GM21717 (cell line): Measurements from ENCODE around the gene HCN2.
"Not testable (repeated sequence)": the region's sequence is repeated elsewhere in the genome, so short reads cannot be mapped to it uniquely, and the experiment has no call there.

Source experiments
- ATAC-seq: cut with Tn5 transposase; IDR thresholded peaks from one replicate; pipeline ENCODE4 v1.9.1; 2021; ENCODE audit warnings: mild to moderate bottlenecking, moderate library complexity; ENCODE audit not compliant: unreplicated experiment

Gene HCN2

DNA sequence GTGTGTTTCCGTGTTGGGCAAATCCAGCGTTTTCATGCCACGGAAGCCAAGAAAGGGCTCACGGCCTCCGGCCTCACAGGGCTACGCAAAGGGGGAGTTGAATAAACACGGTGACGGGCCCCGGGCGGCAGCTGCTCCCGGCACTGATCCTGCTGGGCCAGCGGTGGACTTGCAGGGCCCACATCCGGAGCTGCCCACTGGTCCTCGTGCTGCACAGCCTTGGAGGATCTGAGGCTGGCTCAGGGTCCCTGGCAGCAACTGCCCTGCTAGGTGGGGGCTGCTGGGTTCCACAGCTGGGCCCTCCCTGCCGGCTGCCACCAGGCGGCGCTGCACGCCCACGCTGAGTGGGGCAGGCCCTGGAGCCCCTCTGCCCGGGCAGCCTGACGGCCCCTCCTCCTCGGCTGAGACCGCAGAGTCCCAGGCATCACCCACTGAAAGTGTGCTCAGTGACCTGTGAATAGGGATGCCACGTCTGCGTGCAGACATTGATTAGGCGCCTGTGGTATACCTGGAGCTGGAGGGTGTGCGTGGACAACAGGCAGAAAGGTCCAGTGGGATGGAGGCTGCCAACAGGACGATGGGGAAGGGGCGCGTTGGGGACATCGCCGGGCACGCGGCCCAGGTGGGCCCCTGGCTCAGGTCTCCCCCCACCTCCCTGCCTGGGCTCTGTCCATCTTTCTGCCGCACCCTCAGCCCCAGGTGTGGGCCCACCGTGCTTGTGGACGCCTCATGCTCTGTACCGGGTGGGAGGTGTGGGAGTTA is 5.3 kb upstream of the HCN2 start:
- no peak for ATAC-seq

DNA sequence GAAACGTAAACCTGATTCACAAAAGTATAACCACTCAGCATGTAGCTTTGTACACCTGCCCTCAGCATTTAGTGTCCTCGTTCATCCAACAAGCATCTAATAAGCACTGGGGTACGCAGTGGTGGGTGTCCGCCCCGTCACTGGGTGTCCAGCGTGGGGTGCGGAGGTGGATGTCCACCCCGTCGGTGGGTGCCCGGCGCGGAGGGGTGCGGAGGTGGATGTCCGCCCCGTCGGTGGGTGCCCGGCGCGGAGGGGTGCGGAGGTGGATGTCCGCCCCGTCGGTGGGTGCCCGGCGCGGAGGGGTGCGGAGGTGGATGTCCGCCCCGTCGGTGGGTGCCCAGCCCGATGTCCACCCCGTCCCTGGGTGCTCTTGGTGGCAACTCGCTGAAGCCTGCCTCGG is 4.5 kb upstream of the HCN2 start:
- ATAC-seq = not testable (repeated sequence)

DNA sequence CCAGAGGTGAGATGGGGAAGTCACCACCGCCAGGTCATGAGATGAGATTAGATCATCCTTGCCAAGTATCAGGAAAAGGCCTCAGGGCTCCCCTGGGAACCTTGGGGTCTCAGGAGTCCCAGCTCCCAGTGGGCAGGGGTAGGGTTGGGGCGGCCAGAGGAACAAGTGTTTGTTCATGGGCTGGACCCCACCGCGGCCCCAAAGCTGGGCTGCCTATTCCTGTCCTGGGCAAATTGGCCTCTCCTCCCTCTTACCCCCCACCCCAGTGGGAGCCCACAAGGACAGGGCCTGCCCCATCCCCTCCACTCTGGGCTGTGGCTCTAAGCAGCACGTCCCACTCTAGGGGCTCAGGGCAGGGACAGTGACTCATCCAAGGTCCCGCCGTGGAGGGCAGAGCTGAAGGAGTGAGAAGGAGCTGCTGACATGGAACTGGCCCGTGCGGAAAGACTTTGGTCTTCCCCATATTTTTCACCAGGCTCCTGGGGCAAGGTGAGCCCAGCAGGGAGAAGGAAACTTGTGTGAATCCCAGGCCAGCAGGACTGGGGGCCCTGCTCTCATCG is 4.0 kb upstream of the HCN2 start:
- ATAC-seq = no peak

DNA sequence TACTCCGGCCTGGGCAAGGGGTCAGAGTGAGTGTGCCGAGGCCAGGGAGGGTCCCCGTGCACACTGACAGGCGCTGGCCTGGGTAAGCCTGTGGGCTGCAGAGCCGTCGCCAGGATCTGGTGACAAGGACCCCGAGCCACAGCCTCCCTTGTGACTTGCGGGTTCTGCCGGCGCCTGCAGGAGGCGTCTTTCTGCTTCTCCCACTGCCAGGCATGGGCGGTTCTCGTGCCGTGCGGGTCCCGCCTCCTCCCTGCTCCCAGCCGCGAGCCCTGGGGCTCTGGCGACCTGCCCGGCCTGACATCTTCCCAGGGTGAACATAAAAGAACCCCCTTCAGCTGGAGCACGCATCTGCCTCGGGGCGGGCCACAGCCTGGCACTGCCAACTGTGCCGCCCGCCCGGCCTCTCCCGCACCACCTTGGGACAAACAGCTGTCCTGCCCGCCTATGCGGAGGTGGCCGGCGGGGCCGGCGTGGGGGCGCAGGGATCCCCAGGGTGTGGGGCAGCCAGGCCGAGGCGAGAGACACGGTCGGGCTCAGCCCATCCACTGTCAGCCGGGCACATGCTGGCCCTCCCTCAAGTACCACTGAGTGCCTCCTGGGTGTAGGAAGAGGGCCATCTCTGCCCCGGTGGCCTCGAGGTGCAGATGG is 1.5 kb upstream of the HCN2 start:
- no peak for ATAC-seq

DNA sequence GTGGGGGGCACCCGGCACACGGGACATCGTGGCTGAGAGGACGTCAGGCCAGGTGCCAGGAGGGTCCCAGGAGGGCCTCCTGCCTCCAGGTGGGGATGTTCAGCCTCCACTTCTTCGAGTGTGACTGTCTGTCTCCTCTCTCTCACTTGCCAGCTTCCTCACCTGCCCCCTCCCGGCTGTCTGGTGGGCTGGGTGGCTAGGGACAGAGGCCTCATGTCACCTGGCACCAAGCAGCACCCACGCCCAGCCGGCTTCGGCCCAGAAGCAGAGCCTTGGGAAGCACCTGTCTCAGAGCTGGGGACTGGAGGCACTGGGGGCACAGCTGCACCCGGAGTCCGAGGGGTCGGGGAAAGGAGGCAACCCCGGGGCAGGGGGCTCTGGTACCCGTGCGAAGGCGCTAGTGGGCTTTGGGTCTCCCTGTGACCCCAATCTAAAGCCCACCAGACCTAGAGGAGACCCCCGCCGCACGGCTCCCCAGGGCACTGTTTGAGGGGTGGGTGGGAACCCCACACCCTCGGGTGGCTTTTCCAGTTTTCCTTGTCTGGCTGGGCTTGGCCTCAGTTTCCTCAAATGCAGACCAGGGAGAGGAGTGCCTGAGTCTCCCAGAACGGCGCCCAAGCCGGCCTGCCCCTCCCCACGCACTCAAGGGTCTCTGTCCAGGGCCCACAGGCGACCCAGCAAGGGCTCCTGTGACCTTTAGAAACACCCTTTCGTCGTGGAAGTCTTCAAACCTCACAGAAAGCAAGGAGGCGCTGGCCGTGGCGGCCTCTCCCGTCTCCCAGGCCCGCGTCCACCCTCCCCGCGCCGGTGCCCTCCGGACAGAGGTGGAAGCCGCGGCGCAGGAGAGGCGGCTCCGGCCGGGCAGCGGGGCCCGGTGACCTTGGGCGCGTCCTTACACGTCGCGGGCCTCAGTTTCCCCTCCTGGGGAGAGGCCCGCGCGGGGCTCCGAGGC is 664 bp upstream of the HCN2 start:
- no peak for ATAC-seq

DNA sequence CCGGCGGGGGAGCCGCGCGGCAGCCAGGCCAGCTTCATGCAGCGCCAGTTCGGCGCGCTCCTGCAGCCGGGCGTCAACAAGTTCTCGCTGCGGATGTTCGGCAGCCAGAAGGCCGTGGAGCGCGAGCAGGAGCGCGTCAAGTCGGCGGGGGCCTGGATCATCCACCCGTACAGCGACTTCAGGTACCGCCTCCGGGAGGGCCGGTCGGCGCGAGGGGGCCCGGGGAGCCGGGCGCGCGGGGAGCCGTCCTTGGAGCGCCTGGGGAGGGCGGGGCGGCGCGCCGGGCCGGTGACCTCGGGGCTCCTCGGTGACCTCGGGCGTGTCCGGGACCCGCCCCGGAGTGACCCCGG is 690 bp downstream of the HCN2 start:
- ATAC-seq = no peak

DNA sequence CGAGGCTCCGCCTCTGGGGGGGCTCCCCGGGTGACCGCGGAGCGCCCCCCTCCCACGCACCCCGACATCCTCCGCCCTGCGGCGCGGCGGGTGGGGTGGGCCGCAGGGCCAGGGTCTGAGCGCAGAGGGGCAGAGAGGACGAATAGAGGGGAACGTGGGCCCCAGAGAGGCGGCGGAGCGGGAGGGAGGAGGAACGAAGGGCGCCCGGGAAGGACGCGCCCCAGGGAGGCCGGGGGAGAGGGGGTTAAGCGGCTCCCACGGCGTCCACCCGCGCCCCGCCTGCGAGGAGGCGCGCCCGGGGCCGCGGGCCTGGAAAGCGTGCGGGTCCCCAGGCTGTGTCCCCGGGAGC is 1.0 kb downstream of the HCN2 start:
- ATAC-seq = no peak

DNA sequence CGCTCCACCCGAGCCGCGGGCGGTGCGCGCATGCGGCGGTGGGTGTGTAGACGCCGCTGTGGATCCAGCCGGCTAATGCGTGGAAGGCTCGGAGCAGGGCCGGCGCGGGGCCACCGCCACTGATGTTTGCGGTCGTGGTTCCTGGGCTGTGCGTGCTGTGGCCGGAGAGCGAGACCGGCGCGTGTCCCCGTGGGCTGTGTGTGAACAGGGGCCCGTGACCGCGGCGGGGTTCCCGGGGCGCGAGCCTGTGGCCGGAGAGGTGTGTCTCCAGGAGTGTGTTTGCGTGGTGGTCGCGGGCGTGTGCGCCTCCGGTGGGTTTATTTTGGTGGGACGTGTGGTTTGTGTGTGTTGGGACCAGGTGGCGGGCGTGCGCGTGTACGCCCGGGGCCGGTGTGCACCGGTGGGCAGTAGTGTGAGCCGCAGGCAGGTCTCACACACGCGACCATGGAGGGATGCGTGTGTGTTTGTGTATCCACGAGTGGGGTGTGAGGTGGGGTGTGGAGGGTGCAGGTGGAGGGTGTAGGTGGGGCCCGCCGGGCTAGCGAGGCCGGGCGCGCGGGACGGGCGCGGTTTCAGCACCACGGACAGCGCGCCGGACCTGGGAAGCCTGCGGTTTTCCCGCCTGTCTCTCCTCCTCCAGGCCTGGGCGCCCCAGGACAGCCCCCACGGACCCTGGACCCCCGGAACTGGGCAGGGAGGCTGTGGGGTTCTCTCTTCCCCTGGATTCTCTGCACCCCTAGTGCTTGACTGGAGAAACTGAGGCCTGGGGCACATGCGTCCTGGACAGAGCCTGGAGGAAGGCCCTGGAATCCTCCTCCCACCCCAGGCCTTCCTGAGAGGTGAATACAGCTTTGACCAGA is 1.6 kb downstream of the HCN2 start:
- no peak for ATAC-seq

DNA sequence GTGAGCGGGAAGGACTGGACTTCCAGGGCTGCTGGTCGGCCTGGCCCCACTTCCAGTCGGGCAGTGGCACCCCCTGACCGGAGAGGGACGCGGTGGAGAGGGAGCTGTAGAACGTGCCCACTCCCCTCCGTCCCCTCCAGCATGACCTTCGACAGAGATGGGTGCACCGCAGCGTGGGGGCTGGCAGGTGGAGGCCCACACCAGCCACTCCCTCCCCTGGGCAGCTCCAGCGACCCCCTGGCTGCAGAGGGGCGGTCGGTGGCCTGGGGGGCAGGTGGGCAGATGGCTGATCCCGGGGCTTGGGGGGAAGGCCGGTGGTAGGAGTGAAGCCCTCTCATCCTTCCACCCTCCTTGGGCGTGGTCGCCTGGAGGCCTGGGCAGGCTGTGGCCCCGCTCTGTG is 2.4 kb downstream of the HCN2 start:
- no peak for ATAC-seq

DNA sequence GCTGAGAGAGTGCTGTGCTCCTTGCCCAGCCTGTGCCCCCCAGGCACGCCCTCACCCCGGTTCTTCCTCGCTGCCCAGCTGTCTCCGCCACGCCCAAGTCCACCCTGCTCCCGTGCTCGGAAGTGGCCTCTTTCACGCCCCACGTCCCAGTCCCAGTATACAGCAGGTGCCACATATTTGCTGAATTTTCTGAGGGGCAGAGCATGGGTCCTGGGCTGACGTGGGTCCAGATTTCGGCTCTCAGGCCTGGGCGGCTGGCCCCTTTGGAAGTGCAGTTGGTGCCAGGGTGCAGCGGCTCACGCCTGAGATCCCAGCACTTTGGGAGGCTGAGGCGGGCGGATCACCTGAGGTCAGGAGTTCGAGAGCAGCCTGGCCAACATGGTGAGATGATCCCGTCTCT is 3.4 kb downstream of the HCN2 start:
- ATAC-seq = no peak

DNA sequence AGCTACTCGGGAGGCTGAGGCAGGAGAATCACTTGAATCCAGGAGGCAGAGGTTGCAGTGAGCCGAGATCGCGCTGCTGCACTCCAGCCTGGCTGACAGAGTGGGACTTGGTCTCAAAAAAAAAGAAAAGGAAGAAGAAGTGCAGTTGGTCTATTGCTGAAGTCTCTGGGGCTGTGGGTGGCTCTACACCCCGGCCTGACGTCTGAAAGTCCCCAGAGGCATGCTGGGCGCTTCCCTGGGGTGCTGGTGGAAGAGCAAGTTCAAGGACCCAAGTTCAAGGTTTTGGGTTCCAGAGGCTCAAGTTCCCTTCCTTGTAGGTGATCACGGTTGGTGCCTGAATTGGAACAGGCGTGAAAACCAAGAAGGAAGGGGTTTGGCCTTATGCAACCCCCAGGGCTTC is 3.8 kb downstream of the HCN2 start:
- ATAC-seq = no peak

DNA sequence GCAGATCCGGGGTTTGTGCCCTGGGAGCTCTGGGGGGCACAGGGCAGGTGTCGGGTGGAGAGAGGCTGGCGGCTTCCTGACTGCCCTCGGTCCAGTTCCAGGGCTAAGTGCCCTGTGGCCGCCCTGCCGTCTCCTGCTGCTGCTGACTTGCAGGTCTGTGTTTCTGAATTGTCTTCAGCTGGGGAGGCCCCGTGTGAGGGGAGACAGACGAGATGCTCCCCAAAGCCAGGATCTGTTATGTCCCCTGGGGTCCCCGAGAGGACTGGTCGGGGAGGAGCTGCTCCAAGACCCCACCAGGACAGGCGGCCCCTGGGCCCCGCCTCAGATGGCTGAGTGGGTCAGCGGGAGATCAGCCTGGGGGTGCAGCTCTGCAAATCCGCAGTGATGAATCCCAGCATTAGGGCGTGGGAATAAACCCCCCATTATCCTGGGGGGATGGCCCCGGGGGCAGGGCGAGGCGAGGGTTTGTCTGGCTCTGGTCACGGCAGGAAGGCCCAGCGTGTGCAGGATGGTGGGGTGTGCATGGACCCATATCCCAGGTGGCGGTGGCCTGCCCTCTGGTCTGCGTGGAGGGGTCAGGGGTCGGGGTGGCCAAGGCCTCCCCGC is 4.7 kb downstream of the HCN2 start:
- ATAC-seq = no peak

DNA sequence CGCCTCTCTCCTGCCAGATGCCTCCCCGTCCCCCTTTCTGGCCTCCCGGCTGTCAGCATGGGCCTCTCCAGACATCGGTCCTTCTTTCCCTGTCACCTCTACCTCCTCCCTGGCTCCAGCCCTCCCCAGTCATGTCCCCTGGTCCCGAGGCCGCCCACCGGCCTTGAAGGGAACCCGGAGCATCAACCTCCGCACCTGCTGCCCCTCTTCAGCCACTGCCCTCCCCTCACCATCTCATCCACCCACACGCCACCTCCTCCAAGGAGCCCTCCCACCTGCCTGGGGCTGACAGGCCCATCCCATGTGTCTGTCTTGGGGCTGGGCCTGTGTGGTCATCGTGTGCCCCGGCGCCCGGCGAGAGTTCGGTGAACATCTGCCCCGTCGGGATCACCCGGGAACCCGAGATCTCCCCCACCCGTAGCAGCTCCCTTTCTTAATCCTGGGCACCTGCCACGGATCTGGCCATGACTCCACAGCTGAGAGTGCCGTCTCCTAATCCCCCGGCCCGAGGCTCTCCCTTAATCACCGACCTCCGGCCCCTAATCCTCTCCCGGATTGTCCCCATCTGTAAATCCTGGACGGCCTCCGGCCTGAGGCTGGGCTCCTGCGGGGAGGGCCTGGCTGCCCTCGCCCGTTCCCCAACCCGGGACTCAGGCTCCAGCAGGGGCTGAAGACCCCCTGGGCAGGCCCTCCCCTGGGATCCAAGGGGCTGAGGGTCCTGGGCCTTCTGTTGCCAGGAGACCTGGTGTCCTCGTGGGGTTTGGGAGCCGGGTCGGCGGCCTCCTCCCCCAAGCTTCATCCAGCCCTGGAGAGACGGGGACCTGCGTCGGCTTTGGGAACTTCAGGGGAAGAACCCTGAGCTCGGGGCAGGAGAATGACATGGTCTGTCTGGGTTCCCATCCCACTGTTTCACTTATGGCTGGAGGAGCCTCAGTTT is 5.9 kb downstream of the HCN2 start:
- ATAC-seq = no peak

DNA sequence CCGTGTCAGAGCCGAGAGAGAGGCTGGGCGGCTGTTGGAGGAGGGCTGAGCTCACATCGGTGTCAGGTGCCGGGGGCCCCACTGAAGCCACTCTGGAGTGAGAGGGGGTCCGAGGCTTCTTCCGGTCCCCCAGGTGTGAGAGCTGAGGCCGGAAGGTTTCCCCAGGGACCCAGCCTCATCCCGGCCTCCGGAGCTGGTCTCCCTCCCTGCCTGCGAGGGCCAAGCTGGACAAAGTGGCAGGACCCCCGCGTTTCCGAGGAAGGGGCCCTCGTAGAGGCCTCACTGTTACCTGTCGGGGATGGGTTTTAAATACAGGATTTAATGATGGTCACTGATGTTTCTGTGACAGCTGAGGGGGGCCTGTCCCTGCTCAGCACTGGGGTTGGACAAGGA is 6.6 kb downstream of the HCN2 start:
- no peak for ATAC-seq

DNA sequence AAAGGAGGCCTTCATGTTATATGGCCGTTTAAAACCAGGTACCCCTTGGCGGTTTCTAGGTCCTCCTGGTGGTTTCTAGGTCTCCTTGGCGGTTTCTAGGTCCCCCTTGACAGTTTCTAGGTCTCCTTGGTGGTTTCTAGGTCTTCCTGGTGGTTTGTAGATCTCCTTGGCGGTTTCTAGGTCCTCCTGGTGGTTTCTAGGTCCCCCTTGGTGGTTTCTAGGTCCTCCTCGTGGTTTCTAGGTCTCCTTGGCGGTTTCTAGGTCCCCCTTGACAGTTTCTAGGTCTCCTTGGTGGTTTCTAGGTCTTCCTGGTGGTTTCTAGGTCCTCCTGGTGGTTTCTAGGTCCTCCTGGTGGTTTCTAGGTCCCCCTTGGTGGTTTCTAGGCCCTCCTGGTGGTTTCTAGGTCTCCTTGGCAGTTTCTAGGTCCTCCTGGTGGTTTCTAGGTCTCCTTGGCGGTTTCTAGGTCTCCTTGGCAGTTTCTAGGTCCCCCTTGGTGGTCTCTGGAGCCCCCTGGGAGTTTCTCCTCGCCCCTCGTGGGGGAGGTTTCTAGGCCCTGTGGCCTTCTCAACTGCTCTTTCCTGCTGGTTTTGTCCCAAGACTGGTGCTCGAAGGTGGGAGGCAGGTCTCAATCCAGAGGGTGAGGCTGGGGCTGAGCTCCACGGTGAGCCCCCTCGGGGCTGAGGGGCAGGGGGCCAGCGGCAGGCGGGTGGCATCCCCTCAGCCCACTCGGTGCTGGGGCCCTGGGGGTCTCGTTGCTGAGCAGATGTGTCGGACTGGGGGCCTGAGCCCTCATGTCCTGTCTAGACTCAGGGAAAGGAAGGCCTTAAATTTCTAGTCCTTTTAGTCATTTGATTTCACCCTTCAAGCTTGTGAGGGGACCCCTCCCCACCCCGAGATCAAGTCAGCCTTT is 8.0 kb downstream of the HCN2 start:
- no peak for ATAC-seq

DNA sequence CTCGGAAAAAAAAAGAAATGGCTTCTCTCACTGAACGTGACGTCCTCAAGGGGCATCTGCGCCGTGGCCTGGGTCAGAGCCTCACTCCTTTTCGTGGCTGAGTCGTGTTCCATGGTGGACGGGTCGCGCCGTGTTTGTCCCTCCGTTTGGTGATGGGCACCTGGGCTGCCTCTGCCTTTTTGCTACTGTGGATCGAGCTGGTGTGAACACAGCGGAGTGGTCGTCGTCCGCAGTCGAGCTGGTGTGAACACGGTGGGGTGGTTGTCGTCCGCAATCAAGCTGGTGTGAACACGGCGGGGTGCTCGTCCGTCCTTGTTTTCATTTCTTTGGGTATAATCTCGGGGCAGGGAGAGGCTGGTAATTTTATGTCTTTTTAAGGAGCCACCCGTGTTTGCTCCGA is 11.6 kb downstream of the HCN2 start:
- ATAC-seq = no peak

DNA sequence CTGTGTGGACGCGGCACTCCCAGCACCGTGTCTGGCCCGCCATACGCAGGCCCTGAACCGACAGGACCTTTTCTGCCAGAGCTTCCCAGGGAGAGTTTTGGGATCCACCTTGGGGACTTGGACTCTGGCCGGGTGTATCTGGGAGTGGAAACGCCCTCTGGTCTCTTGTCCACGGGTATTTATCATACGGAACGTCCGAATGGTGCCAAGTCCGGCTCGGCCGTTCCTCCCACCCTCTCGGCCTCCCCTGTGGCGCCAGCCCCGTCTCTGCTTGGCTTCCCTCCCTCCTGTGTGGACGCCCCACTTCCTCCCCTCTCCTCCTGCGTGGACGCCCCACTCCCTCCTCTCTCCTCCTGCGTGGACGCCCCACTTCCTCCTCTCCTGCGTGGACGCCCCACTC is 12.1 kb downstream of the HCN2 start:
- ATAC-seq = no peak
